ENCODE measurements around the gene HKDC1.

HKDC1 gene

DNA sequence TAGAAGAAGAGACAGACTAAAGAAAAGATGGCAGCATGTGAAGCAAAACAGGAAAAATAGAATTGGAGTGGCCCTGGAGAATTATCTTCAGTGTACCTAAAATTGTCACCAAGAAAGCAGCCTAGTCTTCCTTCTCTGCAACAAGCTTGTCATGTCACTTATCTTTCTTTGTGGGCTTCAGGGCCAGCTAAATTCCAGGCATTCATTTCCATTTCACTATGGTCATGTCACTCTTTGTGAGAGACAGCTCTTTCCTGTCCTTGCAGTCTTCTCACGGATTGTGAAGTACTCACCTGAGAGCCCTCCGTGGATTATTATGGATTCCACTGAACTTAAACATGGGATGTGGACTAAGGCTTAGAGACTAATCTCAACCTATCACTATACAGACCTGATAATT is 9.0 kb upstream of the HKDC1 start:
- TF ChIP-seq RAD21 (IDR thresholded peaks at IDR 0.05; ENCODE audit: low read depth) = no peak
- TF ChIP-seq CREB1 (IDR thresholded peaks at IDR 0.05; ENCODE audit: low read depth) = no peak
- no peak for TF ChIP-seq EP300 (IDR thresholded peaks at IDR 0.05; ENCODE audit: borderline replicate concordance)
- TF ChIP-seq, protein P1, sequence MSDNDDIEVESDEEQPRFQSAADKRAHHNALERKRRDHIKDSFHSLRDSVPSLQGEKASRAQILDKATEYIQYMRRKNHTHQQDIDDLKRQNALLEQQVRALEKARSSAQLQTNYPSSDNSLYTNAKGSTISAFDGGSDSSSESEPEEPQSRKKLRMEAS (IDR thresholded peaks at IDR 0.05) = no peak
- TF ChIP-seq YY1 (IDR thresholded peaks at IDR 0.05; ENCODE audit: low read depth) = no peak

DNA sequence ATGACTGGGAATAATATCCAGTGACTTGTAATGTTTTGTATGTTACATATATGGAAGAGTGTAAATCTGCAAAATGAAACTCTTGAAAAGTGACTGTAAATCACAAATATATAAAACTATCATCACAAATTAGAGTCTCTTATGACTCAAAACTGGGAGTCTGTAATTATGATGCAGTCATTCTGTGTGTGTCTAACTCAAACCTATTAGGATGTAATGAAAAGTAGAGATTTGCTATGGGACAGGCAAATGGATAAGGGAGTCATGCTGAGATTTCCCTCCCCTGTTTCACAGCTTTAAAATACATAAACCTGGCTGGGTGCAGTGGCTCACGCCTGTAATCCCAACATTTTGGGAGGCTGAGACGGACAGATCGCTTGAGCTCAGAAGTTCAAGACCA is 8.6 kb upstream of the HKDC1 start:
- TF ChIP-seq YY1 (IDR thresholded peaks at IDR 0.05; ENCODE audit: low read depth) (no peak), ZBTB7A (IDR thresholded peaks at IDR 0.05; ENCODE audit: low read depth) (no peak), RAD21 (IDR thresholded peaks at IDR 0.05; ENCODE audit: low read depth) (no peak), TEAD4 (IDR thresholded peaks at IDR 0.05) (no peak), CREB1 (IDR thresholded peaks at IDR 0.05; ENCODE audit: low read depth) (no peak), FOXM1 (IDR thresholded peaks at IDR 0.05; ENCODE audit: borderline replicate concordance, low read depth) (no peak), TCF12 (IDR thresholded peaks at IDR 0.05; ENCODE audit: low read depth) (no peak), TAF1 (IDR thresholded peaks at IDR 0.05; ENCODE audit: low read depth) (no peak)
- TF ChIP-seq, protein P1 (IDR thresholded peaks at IDR 0.05) = no peak
- TF ChIP-seq, protein P2, sequence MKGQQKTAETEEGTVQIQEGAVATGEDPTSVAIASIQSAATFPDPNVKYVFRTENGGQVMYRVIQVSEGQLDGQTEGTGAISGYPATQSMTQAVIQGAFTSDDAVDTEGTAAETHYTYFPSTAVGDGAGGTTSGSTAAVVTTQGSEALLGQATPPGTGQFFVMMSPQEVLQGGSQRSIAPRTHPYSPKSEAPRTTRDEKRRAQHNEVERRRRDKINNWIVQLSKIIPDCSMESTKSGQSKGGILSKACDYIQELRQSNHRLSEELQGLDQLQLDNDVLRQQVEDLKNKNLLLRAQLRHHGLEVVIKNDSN (IDR thresholded peaks at IDR 0.05) = no peak

DNA sequence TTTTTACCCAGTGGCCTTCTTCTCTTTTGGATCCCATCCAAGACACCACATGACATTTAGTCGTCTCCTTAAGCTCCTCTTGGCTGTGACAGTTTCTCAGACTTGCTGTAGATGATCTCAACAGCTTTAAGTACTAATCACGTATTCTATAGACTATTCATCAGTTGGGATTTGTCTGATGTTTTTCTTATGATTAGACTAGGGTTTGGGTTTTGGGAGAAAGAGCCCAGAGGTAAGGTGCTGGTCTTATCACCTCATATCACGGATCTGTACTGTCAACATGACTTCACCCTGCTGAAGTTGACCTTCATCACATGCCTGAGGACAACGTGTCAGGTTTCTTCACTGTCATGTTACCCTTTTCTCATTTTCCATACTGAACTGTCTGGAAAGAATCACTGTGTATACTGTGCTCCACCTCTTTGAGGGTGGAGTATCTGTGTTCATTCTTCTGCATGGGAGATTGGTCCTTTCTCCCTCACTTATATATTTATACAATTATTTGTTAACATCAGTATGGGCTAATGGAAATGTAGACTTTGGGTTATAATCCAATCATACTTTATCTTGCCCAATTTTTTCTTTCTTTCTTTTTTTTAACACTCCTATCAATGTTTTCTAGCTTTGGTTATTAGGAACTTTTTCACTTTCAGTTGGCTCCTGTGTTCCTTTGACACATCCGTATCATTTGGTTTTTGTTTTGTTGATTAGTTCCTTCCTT is 6.4 kb upstream of the HKDC1 start:
- TF ChIP-seq CREB1 (IDR thresholded peaks at IDR 0.05; ENCODE audit: low read depth) = no peak
- TF ChIP-seq, protein P1 (IDR thresholded peaks at IDR 0.05) = no peak
- TF ChIP-seq, protein P2 (IDR thresholded peaks at IDR 0.05) = no peak
- TF ChIP-seq, protein P3, sequence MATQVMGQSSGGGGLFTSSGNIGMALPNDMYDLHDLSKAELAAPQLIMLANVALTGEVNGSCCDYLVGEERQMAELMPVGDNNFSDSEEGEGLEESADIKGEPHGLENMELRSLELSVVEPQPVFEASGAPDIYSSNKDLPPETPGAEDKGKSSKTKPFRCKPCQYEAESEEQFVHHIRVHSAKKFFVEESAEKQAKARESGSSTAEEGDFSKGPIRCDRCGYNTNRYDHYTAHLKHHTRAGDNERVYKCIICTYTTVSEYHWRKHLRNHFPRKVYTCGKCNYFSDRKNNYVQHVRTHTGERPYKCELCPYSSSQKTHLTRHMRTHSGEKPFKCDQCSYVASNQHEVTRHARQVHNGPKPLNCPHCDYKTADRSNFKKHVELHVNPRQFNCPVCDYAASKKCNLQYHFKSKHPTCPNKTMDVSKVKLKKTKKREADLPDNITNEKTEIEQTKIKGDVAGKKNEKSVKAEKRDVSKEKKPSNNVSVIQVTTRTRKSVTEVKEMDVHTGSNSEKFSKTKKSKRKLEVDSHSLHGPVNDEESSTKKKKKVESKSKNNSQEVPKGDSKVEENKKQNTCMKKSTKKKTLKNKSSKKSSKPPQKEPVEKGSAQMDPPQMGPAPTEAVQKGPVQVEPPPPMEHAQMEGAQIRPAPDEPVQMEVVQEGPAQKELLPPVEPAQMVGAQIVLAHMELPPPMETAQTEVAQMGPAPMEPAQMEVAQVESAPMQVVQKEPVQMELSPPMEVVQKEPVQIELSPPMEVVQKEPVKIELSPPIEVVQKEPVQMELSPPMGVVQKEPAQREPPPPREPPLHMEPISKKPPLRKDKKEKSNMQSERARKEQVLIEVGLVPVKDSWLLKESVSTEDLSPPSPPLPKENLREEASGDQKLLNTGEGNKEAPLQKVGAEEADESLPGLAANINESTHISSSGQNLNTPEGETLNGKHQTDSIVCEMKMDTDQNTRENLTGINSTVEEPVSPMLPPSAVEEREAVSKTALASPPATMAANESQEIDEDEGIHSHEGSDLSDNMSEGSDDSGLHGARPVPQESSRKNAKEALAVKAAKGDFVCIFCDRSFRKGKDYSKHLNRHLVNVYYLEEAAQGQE (IDR thresholded peaks at IDR 0.05; ENCODE audit: low read depth) = no peak
- no peak for TF ChIP-seq YY1 (IDR thresholded peaks at IDR 0.05; ENCODE audit: low read depth)
- TF ChIP-seq NFIC (IDR thresholded peaks at IDR 0.05) = no peak
- TF ChIP-seq RAD21 (IDR thresholded peaks at IDR 0.05; ENCODE audit: low read depth) = no peak
- TF ChIP-seq EP300 (IDR thresholded peaks at IDR 0.05; ENCODE audit: borderline replicate concordance) = no peak
- TF ChIP-seq TAF1 (IDR thresholded peaks at IDR 0.05; ENCODE audit: low read depth) = no peak
- no peak for TF ChIP-seq TEAD4 (IDR thresholded peaks at IDR 0.05)
- TF ChIP-seq ZBTB7A (IDR thresholded peaks at IDR 0.05; ENCODE audit: low read depth) = no peak
- TF ChIP-seq FOXM1 (IDR thresholded peaks at IDR 0.05; ENCODE audit: borderline replicate concordance, low read depth) = no peak
- TF ChIP-seq TCF12 (IDR thresholded peaks at IDR 0.05; ENCODE audit: low read depth) = no peak
- no peak for TF ChIP-seq CEBPB (IDR thresholded peaks at IDR 0.05)
- TF ChIP-seq EGR1 (IDR thresholded peaks at IDR 0.05) = no peak

DNA sequence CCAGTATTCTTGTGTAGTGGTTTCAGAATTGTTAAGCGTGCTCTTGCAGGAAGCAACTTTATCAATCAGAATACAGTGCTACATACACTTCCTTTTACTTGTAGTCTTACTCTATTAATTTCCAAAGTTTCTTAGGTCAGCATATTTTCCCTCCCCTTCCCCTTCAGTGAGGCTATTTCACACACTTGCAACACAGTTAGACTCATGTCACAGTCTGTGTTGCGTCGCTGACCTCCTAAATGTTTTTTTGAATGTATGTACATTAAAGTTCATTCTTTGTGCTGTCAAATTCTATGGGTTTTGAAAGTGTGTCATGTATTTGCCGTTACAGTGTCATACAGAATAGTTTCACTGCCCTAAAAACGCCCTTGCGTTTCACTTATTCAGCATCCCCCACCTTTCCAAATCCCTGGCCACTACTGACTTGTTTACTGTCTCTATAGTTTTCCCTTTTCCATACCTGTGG is 5.4 kb upstream of the HKDC1 start:
- TF ChIP-seq RAD21 (IDR thresholded peaks at IDR 0.05; ENCODE audit: low read depth) (no peak), TCF12 (IDR thresholded peaks at IDR 0.05; ENCODE audit: low read depth) (no peak), ZBTB7A (IDR thresholded peaks at IDR 0.05; ENCODE audit: low read depth) (no peak), TEAD4 (IDR thresholded peaks at IDR 0.05) (no peak), YY1 (IDR thresholded peaks at IDR 0.05; ENCODE audit: low read depth) (no peak), CREB1 (IDR thresholded peaks at IDR 0.05; ENCODE audit: low read depth) (no peak), NFIC (IDR thresholded peaks at IDR 0.05) (no peak), FOXM1 (IDR thresholded peaks at IDR 0.05; ENCODE audit: borderline replicate concordance, low read depth) (no peak), CEBPB (IDR thresholded peaks at IDR 0.05) (no peak), TAF1 (IDR thresholded peaks at IDR 0.05; ENCODE audit: low read depth) (no peak), EGR1 (IDR thresholded peaks at IDR 0.05) (no peak), EP300 (IDR thresholded peaks at IDR 0.05; ENCODE audit: borderline replicate concordance) (no peak)
- TF ChIP-seq, protein P1 (IDR thresholded peaks at IDR 0.05) = no peak
- TF ChIP-seq, protein P2 (IDR thresholded peaks at IDR 0.05) = no peak
- TF ChIP-seq, protein P3 (IDR thresholded peaks at IDR 0.05; ENCODE audit: low read depth) = no peak
